ENCODE results near the gene RNF207.

RNF207 gene

DNA sequence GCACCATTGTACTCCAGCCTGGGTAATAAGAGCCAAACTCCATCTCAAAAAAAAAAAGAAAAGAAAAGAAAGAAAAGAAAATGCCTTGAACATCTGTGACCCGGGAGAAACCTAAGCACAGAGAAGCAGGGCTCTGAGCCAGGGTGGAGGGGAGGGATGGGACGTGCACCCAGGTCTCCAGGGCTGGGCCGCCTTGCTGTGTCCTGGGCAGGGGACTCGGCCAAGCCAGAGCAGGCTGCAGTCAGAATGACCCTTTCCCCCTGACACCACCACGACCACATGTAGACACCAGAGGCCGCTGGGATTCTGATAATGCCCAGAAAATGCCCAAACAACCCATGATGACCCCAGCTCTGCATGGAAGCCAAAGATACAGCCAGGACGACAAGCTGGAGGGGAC, 43.6 kb upstream of the RNF207 start:
- WGBS = 71% methylated on average over 7 of the region's 7 CpGs
- peaks cover 10% of the 10 kb centered on the region for H3K4me1 ChIP-seq (ENCODE audit: control insufficient read depth, insufficient read depth, low read depth, low read length)

DNA sequence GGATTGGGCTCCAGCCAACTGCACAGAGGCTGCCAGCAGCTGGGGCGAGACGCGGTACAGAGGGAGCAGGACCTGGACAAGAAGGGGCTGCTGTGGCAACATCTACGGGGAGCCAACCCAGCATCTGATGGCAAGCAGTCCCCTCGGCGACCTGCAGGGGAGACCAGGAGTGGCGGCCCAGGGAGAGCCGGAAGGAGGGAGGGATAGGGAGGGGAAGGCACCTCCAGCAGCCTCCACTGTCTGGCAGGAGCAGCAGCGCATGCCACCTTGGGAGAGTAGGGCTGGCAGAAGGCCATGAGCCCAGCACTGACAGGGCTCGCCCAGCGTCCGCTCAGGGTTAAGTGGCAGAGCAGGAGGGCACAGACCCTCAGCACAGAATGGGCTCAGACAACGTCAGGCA, 43.1 kb upstream of the RNF207 start:
- no peak overlapping the region for H3K27ac ChIP-seq (ENCODE audit: low read length, poor library complexity, severe bottlenecking)
- H2BK5ac ChIP-seq (ENCODE audit: low read depth, low read length, poor library complexity, severe bottlenecking) = no peak overlapping the region
- no peaks in the 10 kb centered on the region for H3K9me3 ChIP-seq (ENCODE audit: control insufficient read depth, low read length)
- no peak overlapping the region for H3K18ac ChIP-seq (ENCODE audit: low read depth in 1 of 2, low read length in 2 of 2)
- H2BK15ac ChIP-seq (ENCODE audit: low read depth, poor library complexity, severe bottlenecking) = no peak overlapping the region
- DNase-seq = no peak
- no peak overlapping the region for H3K4ac ChIP-seq (ENCODE audit: low read depth in 1 of 2, low read length in 2 of 2)
- no peak overlapping the region for H3K23ac ChIP-seq (ENCODE audit: low read length in 2 of 2)
- no peak overlapping the region for H3K4me3 ChIP-seq (ENCODE audit: insufficient read depth in 1 of 2, low read depth in 1 of 2, low read length in 2 of 2)
- H3K4me2 ChIP-seq (ENCODE audit: low read length, poor library complexity, severe bottlenecking) = no peak overlapping the region
- H3K79me1 ChIP-seq (replicated peaks; ENCODE audit: low read length, poor library complexity, severe bottlenecking) = no peaks in the 10 kb centered on the region
- H2BK12ac ChIP-seq (ENCODE audit: low read length in 2 of 2) = no peak overlapping the region
- H2BK120ac ChIP-seq (ENCODE audit: low read depth, low read length) = no peak overlapping the region
- no peak overlapping the region for H2AFZ ChIP-seq (ENCODE audit: low read depth, low read length)
- peaks cover 63 to 75% of the 10 kb centered on the region in 2 experiments for H3K27me3 ChIP-seq (ENCODE audit: control insufficient read depth in 1 of 2, insufficient read depth in 1 of 2, low read length in 2 of 2)
- 70% methylated on average over 13 of the region's 13 CpGs for WGBS
- H3K14ac ChIP-seq (ENCODE audit: low read length in 2 of 2) = no peak overlapping the region
- H3K4me1 ChIP-seq (ENCODE audit: control insufficient read depth, insufficient read depth, low read depth, low read length) = peaks cover 5% of the 10 kb centered on the region
- no peak overlapping the region for H3K9ac ChIP-seq (ENCODE audit: low read length)
- no peak overlapping the region for H4K91ac ChIP-seq (ENCODE audit: low read length)
- no peaks in the 10 kb centered on the region for H3K36me3 ChIP-seq (ENCODE audit: control insufficient read depth in 1 of 2, insufficient read depth in 2 of 2, low read depth in 1 of 2, low read length in 2 of 2)
- H4K8ac ChIP-seq (ENCODE audit: low read length) = no peak overlapping the region
- H2AK5ac ChIP-seq (ENCODE audit: low read length, severe bottlenecking) = no peak overlapping the region

More for the DNA sequence above, 43.6 kb upstream of the RNF207 start:
- Histone ChIP-seq H3K23ac (ENCODE audit: low read length in 2 of 2) (no peak overlapping the region), H3K27me3 (ENCODE audit: control insufficient read depth in 1 of 2, insufficient read depth in 1 of 2, low read length in 2 of 2) (peaks cover 59 to 73% of the 10 kb centered on the region in 2 experiments), H2BK5ac (ENCODE audit: low read depth, low read length, poor library complexity, severe bottlenecking) (no peak overlapping the region), H3K36me3 (ENCODE audit: control insufficient read depth in 1 of 2, insufficient read depth in 2 of 2, low read depth in 1 of 2, low read length in 2 of 2) (no peaks in the 10 kb centered on the region), H4K8ac (ENCODE audit: low read length) (no peak overlapping the region), H3K27ac (ENCODE audit: low read length, poor library complexity, severe bottlenecking) (no peak overlapping the region), H3K4ac (ENCODE audit: low read depth in 1 of 2, low read length in 2 of 2) (no peak overlapping the region), H2AK5ac (ENCODE audit: low read length, severe bottlenecking) (no peak overlapping the region), H3K79me1 (replicated peaks; ENCODE audit: low read length, poor library complexity, severe bottlenecking) (no peaks in the 10 kb centered on the region), H4K91ac (ENCODE audit: low read length) (no peak overlapping the region), H3K4me2 (ENCODE audit: low read length, poor library complexity, severe bottlenecking) (no peak overlapping the region), H3K4me3 (ENCODE audit: insufficient read depth in 1 of 2, low read depth in 1 of 2, low read length in 2 of 2) (no peak overlapping the region), H2AFZ (ENCODE audit: low read depth, low read length) (no peak overlapping the region), H3K18ac (ENCODE audit: low read depth in 1 of 2, low read length in 2 of 2) (no peak overlapping the region), H2BK15ac (ENCODE audit: low read depth, poor library complexity, severe bottlenecking) (no peak overlapping the region), H2BK120ac (ENCODE audit: low read depth, low read length) (no peak overlapping the region), H3K14ac (ENCODE audit: low read length in 2 of 2) (no peak overlapping the region), H2BK12ac (ENCODE audit: low read length in 2 of 2) (no peak overlapping the region), H3K9me3 (ENCODE audit: control insufficient read depth, low read length) (no peaks in the 10 kb centered on the region), H3K9ac (ENCODE audit: low read length) (no peak overlapping the region)
- DNase-seq = no peak

- H4K8ac ChIP-seq (ENCODE audit: low read length) = no peak overlapping the region
- no peak overlapping the region for H2AK5ac ChIP-seq (ENCODE audit: low read length, severe bottlenecking)
- H3K18ac ChIP-seq (ENCODE audit: low read depth in 1 of 2, low read length in 2 of 2) = no peak overlapping the region
- H3K36me3 ChIP-seq (ENCODE audit: control insufficient read depth in 1 of 2, insufficient read depth in 2 of 2, low read depth in 1 of 2, low read length in 2 of 2) = no peaks in the 10 kb centered on the region
- peaks cover 64 to 74% of the 10 kb centered on the region in 2 experiments for H3K27me3 ChIP-seq (ENCODE audit: control insufficient read depth in 1 of 2, insufficient read depth in 1 of 2, low read length in 2 of 2)
- no peak overlapping the region for H2BK15ac ChIP-seq (ENCODE audit: low read depth, poor library complexity, severe bottlenecking)
- no peaks in the 10 kb centered on the region for H3K79me1 ChIP-seq (replicated peaks; ENCODE audit: low read length, poor library complexity, severe bottlenecking)
- H3K9me3 ChIP-seq (ENCODE audit: control insufficient read depth, low read length) = no peaks in the 10 kb centered on the region
- H4K91ac ChIP-seq (ENCODE audit: low read length) = no peak overlapping the region
- no peak overlapping the region for H3K23ac ChIP-seq (ENCODE audit: low read length in 2 of 2)
- H2AFZ ChIP-seq (ENCODE audit: low read depth, low read length) = no peak overlapping the region
- H2BK12ac ChIP-seq (ENCODE audit: low read length in 2 of 2) = no peak overlapping the region
- H3K4ac ChIP-seq (ENCODE audit: low read depth in 1 of 2, low read length in 2 of 2) = no peak overlapping the region
- H3K27ac ChIP-seq (ENCODE audit: low read length, poor library complexity, severe bottlenecking) = no peak overlapping the region
- H2BK5ac ChIP-seq (ENCODE audit: low read depth, low read length, poor library complexity, severe bottlenecking) = no peak overlapping the region
- H3K4me2 ChIP-seq (ENCODE audit: low read length, poor library complexity, severe bottlenecking) = no peak overlapping the region
- no peak overlapping the region for H3K4me3 ChIP-seq (ENCODE audit: insufficient read depth in 1 of 2, low read depth in 1 of 2, low read length in 2 of 2)
- no peak for DNase-seq
- no peak overlapping the region for H3K14ac ChIP-seq (ENCODE audit: low read length in 2 of 2)
- peaks cover 2% of the 10 kb centered on the region for H3K4me1 ChIP-seq (ENCODE audit: control insufficient read depth, insufficient read depth, low read depth, low read length)
- H2BK120ac ChIP-seq (ENCODE audit: low read depth, low read length) = no peak overlapping the region
- H3K9ac ChIP-seq (ENCODE audit: low read length) = no peak overlapping the region
- 80% methylated on average over 15 of the region's 15 CpGs for WGBS
Measured at GRCh38 chr1:6163191-6163972, 42.5 kb upstream of the RNF207 start.

DNA sequence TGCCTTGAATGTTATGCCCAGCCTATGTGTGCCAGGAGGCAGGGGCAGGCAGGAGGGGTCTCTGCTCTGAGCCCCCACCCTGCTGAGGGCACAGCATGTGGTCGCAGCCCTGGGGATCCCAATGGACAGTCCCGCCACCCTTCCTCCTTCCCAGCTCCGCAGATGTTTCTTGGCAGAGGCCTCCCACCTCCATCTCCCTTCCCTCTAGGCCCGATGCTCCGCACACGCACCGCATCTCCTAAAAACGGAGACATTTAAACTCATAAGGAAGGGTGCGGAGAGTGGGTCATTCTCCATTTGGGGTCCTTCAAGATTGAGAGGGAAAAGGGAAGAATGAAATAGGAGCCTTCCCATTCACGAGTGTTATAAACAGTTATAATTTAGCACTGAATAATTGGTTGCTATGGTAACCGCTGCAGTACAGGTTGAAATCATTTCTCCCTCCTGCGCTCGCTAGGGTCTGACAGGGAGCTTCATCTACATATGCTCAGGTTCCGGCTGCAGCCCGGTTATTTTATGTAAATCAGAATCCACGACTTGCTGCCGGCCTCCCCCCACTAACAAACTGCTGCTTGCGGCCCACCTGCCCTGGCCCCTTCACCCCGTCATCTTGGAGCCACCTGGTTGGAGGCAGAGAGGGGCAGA, 41.8 kb upstream of the RNF207 start:
- no peak overlapping the region for H3K4me3 ChIP-seq (ENCODE audit: insufficient read depth in 1 of 2, low read depth in 1 of 2, low read length in 2 of 2)
- H4K91ac ChIP-seq (ENCODE audit: low read length) = no peak overlapping the region
- DNase-seq = no peak
- no peak overlapping the region for H2AK5ac ChIP-seq (ENCODE audit: low read length, severe bottlenecking)
- no peaks in the 10 kb centered on the region for H3K79me1 ChIP-seq (replicated peaks; ENCODE audit: low read length, poor library complexity, severe bottlenecking)
- no peak overlapping the region for H2BK15ac ChIP-seq (ENCODE audit: low read depth, poor library complexity, severe bottlenecking)
- no peak overlapping the region for H3K9ac ChIP-seq (ENCODE audit: low read length)
- H4K8ac ChIP-seq (ENCODE audit: low read length) = no peak overlapping the region
- H3K18ac ChIP-seq (ENCODE audit: low read depth in 1 of 2, low read length in 2 of 2) = no peak overlapping the region
- no peak overlapping the region for H3K27ac ChIP-seq (ENCODE audit: low read length, poor library complexity, severe bottlenecking)
- H3K36me3 ChIP-seq (ENCODE audit: control insufficient read depth in 1 of 2, insufficient read depth in 2 of 2, low read depth in 1 of 2, low read length in 2 of 2) = no peaks in the 10 kb centered on the region
- WGBS = 86% methylated on average over 19 of the region's 19 CpGs
- no peak overlapping the region for H3K23ac ChIP-seq (ENCODE audit: low read length in 2 of 2)
- H3K4me1 ChIP-seq (ENCODE audit: control insufficient read depth, insufficient read depth, low read depth, low read length) = peaks cover 2% of the 10 kb centered on the region
- H2BK120ac ChIP-seq (ENCODE audit: low read depth, low read length) = no peak overlapping the region
- H3K27me3 ChIP-seq (ENCODE audit: control insufficient read depth in 1 of 2, insufficient read depth in 1 of 2, low read length in 2 of 2) = peaks cover 66 to 78% of the 10 kb centered on the region in 2 experiments
- no peak overlapping the region for H3K14ac ChIP-seq (ENCODE audit: low read length in 2 of 2)
- no peak overlapping the region for H2BK5ac ChIP-seq (ENCODE audit: low read depth, low read length, poor library complexity, severe bottlenecking)
- H3K4me2 ChIP-seq (ENCODE audit: low read length, poor library complexity, severe bottlenecking) = no peak overlapping the region
- H2BK12ac ChIP-seq (ENCODE audit: low read length in 2 of 2) = no peak overlapping the region
- H3K4ac ChIP-seq (ENCODE audit: low read depth in 1 of 2, low read length in 2 of 2) = no peak overlapping the region
- H2AFZ ChIP-seq (ENCODE audit: low read depth, low read length) = no peak overlapping the region
- no peaks in the 10 kb centered on the region for H3K9me3 ChIP-seq (ENCODE audit: control insufficient read depth, low read length)

Data from mesenchymal stem cell (in vitro differentiated cells and primary cell).